Neuron (in vitro differentiated cells): ENCODE measurements around the gene PKLR.
A peak's percentile ranks its signal among the peaks of the same experiment; 100 is the strongest.

ENCODE experiments used
- H2AFZ ChIP-seq: one replicate; pipeline ENCODE4 v1.6.1; 2013; ENCODE audit warnings: low read depth, mild to moderate bottlenecking, inconsistent platforms, low read length, moderate library complexity
- H3K27me3 ChIP-seq: one replicate; pipeline ENCODE4 v1.6.1; 2013; ENCODE audit warnings: low read length; ENCODE audit not compliant: insufficient read depth
- H3K36me3 ChIP-seq: one replicate; pipeline ENCODE4 v1.6.1; 2013; ENCODE audit warnings: low read length; ENCODE audit not compliant: insufficient read depth
- H3K4me1 ChIP-seq: one replicate; pipeline ENCODE4 v1.6.1; 2013; ENCODE audit warnings: low read length; ENCODE audit not compliant: insufficient read depth
- H3K4me3 ChIP-seq: 2 replicates; pipeline ENCODE4 v1.5.1; 2013; ENCODE audit warnings: mild to moderate bottlenecking, low read length, moderate library complexity
- H3K9me3 ChIP-seq: one replicate; pipeline ENCODE4 v1.6.1; 2013; ENCODE audit warnings: low read length

PKLR gene

GRCh38 chr1:155322953-155323728 lies 21.9 kb upstream of the PKLR start:
- H2AFZ ChIP-seq = no peak overlapping the region
- H3K4me3 ChIP-seq = peak overlapping the region; percentile 72
- H3K36me3 ChIP-seq = peaks cover 46% of the 10 kb centered on the region
- H3K4me1 ChIP-seq = peaks cover 26% of the 10 kb centered on the region
- H3K9me3 ChIP-seq = no peaks in the 10 kb centered on the region
- H3K27me3 ChIP-seq = no peaks in the 10 kb centered on the region

GRCh38 chr1:155322571-155322952 lies 21.3 kb upstream of the PKLR start:
- peaks cover 26% of the 10 kb centered on the region for H3K4me1 ChIP-seq
- peaks cover 46% of the 10 kb centered on the region for H3K36me3 ChIP-seq

GRCh38 chr1:155321639-155322503 lies 20.6 kb upstream of the PKLR start:
- Histone ChIP-seq H3K4me3 (peak overlapping the region; percentile 72), H3K36me3 (peaks cover 47% of the 10 kb centered on the region), H3K9me3 (no peaks in the 10 kb centered on the region), H3K4me1 (peaks cover 26% of the 10 kb centered on the region), H3K27me3 (no peaks in the 10 kb centered on the region), H2AFZ (no peak overlapping the region)

More at GRCh38 chr1:155322571-155322952, 21.3 kb upstream of the PKLR start:
- peak overlapping the region; percentile 72 for H3K4me3 ChIP-seq
- no peaks in the 10 kb centered on the region for H3K9me3 ChIP-seq
- no peaks in the 10 kb centered on the region for H3K27me3 ChIP-seq
- H2AFZ ChIP-seq = no peak overlapping the region

GRCh38 chr1:155320661-155321617 lies 19.7 kb upstream of the PKLR start, which contains the start of gene RUSC1:
TSS of gene RUSC1 (plus strand) at chr1:155320894. CDS start at chr1:155321774, 880 bp downstream.
- no peak within 1 kb of the TSS for H3K4me3 ChIP-seq
- peaks cover 26% of the 10 kb centered on the region for H3K4me1 ChIP-seq
- H2AFZ ChIP-seq = no peak within 1 kb of the TSS
- H3K36me3 ChIP-seq = peaks cover 49% of the 10 kb centered on the region
- H3K9me3 ChIP-seq = no peaks in the 10 kb centered on the region
- H3K27me3 ChIP-seq = no peaks in the 10 kb centered on the region

GRCh38 chr1:155320252-155320651 lies 19.0 kb upstream of the PKLR start:
- peaks cover 49% of the 10 kb centered on the region for H3K36me3 ChIP-seq
- no peaks in the 10 kb centered on the region for H3K9me3 ChIP-seq
- no peak overlapping the region for H3K4me3 ChIP-seq

GRCh38 chr1:155319536-155319935 lies 18.3 kb upstream of the PKLR start:
- no peak overlapping the region for H3K4me3 ChIP-seq
- H3K9me3 ChIP-seq = no peaks in the 10 kb centered on the region
- no peak overlapping the region for H2AFZ ChIP-seq
- H3K36me3 ChIP-seq = peaks cover 54% of the 10 kb centered on the region
- H3K27me3 ChIP-seq = no peaks in the 10 kb centered on the region
- peaks cover 20% of the 10 kb centered on the region for H3K4me1 ChIP-seq

More at GRCh38 chr1:155320252-155320651, 19.0 kb upstream of the PKLR start:
- Histone ChIP-seq H3K4me1 (peaks cover 23% of the 10 kb centered on the region), H2AFZ (no peak overlapping the region), H3K27me3 (no peaks in the 10 kb centered on the region)

GRCh38 chr1:155318082-155318481 lies 16.8 kb upstream of the PKLR start:
- peaks cover 67% of the 10 kb centered on the region for H3K36me3 ChIP-seq
- no peaks in the 10 kb centered on the region for H3K27me3 ChIP-seq
- no peaks in the 10 kb centered on the region for H3K9me3 ChIP-seq
- H2AFZ ChIP-seq = no peak overlapping the region
- H3K4me1 ChIP-seq = peaks cover 20% of the 10 kb centered on the region
- no peak overlapping the region for H3K4me3 ChIP-seq

- Histone ChIP-seq H3K4me1 (peaks cover 13% of the 10 kb centered on the region), H3K36me3 (peaks cover 76% of the 10 kb centered on the region), H2AFZ (no peak overlapping the region), H3K4me3 (no peak overlapping the region), H3K27me3 (no peaks in the 10 kb centered on the region), H3K9me3 (no peaks in the 10 kb centered on the region)
Measured at GRCh38 chr1:155316922-155317321, 15.7 kb upstream of the PKLR start.

GRCh38 chr1:155313261-155313660 lies 12.0 kb upstream of the PKLR start:
- peaks cover 58% of the 10 kb centered on the region for H3K36me3 ChIP-seq
- H2AFZ ChIP-seq = no peak overlapping the region
- no peaks in the 10 kb centered on the region for H3K9me3 ChIP-seq
- no peaks in the 10 kb centered on the region for H3K27me3 ChIP-seq
- peaks cover 16% of the 10 kb centered on the region for H3K4me1 ChIP-seq
- H3K4me3 ChIP-seq = no peak overlapping the region

GRCh38 chr1:155309423-155310021 lies 8.3 kb upstream of the PKLR start:
- Histone ChIP-seq H3K4me1 (peaks cover 17% of the 10 kb centered on the region), H2AFZ (no peak overlapping the region), H3K27me3 (no peaks in the 10 kb centered on the region), H3K9me3 (no peaks in the 10 kb centered on the region), H3K36me3 (peaks cover 32% of the 10 kb centered on the region), H3K4me3 (peak overlapping the region; percentile 66)

- H3K4me3 ChIP-seq = peak within 1 kb of the TSS; percentile 66
Measured at GRCh38 chr1:155308493-155309422, 7.5 kb upstream of the PKLR start, which contains the start of gene FDPS. TSS of gene FDPS (plus strand) at chr1:155308866. CDS start at chr1:155309790, 924 bp downstream.

More at GRCh38 chr1:155308493-155309422, 7.5 kb upstream of the PKLR start, which contains the start of gene FDPS:
- Histone ChIP-seq H2AFZ (no peak within 1 kb of the TSS), H3K9me3 (no peaks in the 10 kb centered on the region), H3K4me1 (peaks cover 17% of the 10 kb centered on the region), H3K36me3 (peaks cover 25% of the 10 kb centered on the region), H3K27me3 (no peaks in the 10 kb centered on the region)
